ENCODE measurements around the gene TTR.

The TTR gene

DNA sequence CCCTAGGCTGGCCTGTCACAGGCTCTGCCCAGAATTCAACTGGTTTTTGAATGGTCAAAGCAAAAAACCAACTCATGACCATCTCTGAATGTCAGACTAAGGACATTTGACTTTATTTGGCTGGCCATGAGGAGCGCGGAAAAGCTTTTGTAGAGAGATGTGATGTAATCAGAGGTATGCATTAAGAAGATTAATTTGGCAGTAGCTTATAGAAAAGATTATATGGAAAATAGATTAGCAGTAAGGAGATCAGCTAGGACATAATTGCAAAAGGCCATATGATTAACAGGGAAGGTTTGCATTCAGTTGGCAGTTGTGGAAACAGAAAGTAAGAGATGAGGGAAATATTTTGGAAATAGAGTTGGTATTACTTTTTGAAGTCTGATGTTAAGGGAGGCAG is 12.3 kb upstream of the TTR start:
- DNase-seq (ENCODE audit: low spot score), result no peak

DNA sequence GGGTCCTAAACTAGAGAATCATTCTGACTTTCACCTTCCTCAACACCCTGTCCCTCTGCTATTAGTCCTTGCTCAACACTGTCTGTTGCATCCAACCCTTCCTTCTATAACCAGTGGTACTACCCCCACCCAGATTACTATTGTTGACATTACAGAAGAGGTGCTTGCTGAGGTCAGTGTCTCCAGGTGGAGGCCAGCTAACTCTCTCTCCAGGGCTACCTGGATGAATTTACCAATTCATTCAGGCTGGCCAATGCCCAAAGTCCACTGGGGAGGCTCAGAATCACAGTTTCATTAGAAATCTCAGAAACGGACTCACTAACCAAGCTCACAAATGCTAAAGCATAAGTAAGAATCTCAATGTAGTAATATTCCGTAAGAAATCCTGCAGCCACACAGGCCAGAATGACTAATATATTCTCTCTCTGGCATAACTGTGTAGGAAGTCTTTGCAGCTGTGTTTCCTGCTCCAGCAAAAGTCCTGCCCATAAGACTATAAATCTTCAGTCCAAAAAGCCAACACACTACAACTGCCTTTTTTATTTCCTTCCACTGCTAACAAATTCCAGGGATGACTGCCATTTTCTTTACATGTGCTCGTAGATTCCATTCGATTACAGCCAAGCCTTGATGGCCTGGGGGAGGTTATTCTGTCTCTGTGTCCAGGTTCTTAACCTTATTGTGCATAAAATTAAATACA is 10.0 kb upstream of the TTR start:
- DNase-seq (ENCODE audit: low spot score), result no peak

DNA sequence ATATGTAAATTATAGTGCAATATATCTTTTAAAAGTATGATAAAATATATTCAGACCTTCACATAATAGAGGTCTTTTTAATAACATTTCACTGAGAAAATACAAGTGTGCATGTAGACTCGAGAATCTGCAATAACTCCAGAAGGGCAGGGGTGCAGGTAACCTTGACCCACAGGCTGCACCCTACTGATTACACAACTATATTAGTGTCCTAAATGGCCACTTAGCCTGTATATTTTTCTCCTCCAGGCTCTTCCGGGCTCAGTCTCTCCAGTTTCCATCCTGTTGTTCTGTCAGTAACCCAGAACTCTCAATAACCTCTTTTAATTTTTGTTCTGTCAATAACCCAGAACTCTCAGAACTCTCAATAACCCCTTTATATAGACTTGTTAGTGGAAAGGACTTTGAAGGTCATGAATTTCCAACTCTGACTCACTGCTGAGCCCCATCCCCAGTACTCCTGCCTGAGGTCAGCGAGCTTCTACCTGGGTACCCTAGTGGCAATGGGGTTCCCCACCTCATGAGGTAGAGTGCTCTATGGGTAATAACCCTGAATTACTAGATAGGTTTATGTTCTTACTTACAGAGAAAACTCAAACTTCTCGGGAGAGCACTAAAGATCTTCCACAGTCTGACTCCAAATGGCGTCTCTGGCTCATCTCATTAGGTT is 8.4 kb upstream of the TTR start:
- DNase-seq (ENCODE audit: low spot score), result no peak

DNA sequence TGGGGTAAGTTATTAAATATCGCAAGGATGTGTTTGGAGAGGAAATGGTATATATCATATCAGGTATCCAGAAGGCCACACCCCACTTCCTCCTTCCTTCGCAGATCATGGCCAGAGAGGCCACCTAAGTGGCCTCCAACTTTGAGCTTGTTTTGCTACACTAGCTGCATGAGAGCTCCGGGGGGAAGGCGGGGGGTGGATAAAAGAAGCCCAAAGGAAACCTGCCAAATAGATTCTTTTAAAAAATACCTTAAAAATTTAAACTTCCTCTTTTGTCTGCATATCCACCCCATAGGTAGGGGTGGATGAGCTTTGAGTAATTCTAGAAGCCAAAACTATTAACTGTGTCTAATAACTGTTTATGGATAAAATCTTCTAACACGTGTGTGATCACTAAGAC is 5.7 kb upstream of the TTR start:
- no peak for DNase-seq (ENCODE audit: low spot score)

DNA sequence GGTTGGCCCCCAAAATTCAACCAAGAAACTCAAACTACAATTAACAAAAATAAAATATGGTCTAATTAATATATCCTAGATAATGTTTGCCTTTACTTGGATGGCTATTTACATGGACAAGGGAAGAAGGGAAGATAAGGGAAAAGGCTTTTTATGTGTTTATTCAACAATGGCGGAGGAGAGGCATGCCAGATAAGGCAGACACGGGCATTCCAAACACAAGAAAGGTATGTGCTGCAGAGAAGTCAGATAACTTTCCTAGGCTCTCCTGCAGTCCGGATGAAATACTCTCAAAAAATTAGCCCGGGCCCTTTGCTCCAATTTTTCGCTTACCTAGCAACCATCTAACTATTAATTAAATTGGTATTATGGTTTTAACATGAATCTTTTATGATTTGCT is 5.1 kb upstream of the TTR start:
- DNase-seq (ENCODE audit: low spot score), result no peak

DNA sequence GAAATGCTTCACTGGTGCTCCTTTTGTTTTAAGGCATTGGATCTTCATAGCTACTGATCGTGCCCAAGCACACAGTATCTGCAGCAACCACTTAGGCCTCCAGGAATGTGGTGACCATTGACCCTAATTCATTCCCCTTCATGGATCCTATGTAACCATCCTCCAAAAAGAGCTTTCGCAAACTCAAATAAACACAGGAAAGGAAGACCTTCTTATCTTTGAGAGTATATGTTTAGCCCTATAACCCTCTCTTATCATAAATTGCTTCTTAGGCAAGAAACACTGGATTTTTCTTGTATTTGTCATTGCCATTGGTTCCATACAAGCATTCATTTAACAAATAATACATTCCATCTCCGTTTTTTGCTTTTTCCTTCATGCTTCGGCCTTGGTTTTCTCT is 4.1 kb upstream of the TTR start:
- no peak for DNase-seq (ENCODE audit: low spot score)

DNA sequence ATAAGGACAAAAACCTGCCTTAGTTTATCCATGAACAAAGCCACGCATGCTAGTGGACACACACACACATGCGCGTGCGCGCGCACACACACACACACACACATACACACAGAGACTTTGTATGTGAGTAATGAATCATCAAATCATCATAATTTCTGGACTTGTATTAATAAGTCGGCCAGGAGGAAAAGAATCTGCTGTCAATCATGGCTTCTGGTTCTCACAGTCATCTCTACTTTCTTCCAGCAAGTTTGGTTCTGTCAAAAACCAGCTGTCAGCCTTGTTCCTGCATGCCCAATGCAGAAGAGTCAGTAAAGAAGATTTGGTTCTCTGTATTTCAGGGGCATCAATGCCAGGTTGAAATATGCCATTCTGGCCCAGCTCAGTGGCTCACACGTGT is 1.1 kb upstream of the TTR start:
- no peak for DNase-seq (ENCODE audit: low spot score)

DNA sequence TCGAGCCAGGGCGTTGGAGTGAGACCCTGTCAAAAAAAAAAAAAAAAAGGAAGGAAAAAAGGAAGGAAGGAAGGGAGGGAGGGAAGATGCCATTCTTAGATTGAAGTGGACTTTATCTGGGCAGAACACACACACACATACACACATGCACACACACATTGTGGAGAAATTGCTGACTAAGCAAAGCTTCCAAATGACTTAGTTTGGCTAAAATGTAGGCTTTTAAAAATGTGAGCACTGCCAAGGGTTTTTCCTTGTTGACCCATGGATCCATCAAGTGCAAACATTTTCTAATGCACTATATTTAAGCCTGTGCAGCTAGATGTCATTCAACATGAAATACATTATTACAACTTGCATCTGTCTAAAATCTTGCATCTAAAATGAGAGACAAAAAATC is 564 bp upstream of the TTR start:
- DNase-seq (ENCODE audit: low spot score), result no peak

DNA sequence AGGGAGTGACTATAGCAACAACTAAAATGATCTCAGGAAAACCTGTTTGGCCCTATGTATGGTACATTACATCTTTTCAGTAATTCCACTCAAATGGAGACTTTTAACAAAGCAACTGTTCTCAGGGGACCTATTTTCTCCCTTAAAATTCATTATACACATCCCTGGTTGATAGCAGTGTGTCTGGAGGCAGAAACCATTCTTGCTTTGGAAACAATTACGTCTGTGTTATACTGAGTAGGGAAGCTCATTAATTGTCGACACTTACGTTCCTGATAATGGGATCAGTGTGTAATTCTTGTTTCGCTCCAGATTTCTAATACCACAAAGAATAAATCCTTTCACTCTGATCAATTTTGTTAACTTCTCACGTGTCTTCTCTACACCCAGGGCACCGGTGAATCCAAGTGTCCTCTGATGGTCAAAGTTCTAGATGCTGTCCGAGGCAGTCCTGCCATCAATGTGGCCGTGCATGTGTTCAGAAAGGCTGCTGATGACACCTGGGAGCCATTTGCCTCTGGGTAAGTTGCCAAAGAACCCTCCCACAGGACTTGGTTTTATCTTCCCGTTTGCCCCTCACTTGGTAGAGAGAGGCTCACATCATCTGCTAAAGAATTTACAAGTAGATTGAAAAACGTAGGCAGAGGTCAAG is 955 bp downstream of the TTR start:
- DNase-seq (ENCODE audit: low spot score), result no peak

DNA sequence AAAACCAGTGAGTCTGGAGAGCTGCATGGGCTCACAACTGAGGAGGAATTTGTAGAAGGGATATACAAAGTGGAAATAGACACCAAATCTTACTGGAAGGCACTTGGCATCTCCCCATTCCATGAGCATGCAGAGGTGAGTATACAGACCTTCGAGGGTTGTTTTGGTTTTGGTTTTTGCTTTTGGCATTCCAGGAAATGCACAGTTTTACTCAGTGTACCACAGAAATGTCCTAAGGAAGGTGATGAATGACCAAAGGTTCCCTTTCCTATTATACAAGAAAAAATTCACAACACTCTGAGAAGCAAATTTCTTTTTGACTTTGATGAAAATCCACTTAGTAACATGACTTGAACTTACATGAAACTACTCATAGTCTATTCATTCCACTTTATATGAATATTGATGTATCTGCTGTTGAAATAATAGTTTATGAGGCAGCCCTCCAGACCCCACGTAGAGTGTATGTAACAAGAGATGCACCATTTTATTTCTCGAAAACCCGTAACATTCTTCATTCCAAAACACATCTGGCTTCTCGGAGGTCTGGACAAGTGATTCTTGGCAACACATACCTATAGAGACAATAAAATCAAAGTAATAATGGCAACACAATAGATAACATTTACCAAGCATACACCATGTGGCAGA is 3.6 kb downstream of the TTR start:
- no peak for DNase-seq (ENCODE audit: low spot score)

DNA sequence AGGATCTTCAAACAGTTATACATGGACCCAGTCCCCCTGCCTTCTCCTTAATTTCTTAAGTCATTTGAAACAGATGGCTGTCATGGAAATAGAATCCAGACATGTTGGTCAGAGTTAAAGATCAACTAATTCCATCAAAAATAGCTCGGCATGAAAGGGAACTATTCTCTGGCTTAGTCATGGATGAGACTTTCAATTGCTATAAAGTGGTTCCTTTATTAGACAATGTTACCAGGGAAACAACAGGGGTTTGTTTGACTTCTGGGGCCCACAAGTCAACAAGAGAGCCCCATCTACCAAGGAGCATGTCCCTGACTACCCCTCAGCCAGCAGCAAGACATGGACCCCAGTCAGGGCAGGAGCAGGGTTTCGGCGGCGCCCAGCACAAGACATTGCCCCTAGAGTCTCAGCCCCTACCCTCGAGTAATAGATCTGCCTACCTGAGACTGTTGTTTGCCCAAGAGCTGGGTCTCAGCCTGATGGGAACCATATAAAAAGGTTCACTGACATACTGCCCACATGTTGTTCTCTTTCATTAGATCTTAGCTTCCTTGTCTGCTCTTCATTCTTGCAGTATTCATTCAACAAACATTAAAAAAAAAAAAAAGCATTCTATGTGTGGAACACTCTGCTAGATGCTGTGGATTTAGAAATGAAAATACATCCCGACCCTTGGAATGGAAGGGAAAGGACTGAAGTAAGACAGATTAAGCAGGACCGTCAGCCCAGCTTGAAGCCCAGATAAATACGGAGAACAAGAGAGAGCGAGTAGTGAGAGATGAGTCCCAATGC is 4.6 kb downstream of the TTR start:
- no peak for DNase-seq (ENCODE audit: low spot score)

DNA sequence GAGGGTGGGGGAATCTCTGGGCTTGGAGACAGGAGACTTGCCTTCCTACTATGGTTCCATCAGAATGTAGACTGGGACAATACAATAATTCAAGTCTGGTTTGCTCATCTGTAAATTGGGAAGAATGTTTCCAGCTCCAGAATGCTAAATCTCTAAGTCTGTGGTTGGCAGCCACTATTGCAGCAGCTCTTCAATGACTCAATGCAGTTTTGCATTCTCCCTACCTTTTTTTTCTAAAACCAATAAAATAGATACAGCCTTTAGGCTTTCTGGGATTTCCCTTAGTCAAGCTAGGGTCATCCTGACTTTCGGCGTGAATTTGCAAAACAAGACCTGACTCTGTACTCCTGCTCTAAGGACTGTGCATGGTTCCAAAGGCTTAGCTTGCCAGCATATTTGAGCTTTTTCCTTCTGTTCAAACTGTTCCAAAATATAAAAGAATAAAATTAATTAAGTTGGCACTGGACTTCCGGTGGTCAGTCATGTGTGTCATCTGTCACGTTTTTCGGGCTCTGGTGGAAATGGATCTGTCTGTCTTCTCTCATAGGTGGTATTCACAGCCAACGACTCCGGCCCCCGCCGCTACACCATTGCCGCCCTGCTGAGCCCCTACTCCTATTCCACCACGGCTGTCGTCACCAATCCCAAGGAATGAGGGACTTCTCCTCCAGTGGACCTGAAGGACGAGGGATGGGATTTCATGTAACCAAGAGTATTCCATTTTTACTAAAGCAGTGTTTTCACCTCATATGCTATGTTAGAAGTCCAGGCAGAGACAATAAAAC is 6.5 kb downstream of the TTR start:
- no peak for DNase-seq (ENCODE audit: low spot score)

DNA sequence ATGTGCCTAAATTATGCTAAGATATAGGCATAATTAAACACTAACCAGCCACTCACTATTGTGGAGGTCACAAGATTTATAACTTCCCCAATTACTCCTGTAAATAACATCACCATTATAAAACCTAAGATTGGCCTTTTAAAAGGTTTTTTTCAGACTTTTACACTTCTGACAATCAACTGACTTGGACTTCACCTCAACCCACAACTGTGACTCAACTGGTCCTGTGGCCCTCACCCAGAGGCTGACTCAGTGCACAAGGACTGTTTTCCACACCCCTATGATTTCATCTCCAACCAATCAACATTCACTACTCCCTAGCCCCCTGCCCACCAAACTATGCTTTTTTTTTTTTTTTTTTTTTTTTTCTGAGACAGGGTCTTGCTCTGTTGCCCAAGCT is 11.6 kb downstream of the TTR start:
- no peak for DNase-seq (ENCODE audit: low spot score)

DNA sequence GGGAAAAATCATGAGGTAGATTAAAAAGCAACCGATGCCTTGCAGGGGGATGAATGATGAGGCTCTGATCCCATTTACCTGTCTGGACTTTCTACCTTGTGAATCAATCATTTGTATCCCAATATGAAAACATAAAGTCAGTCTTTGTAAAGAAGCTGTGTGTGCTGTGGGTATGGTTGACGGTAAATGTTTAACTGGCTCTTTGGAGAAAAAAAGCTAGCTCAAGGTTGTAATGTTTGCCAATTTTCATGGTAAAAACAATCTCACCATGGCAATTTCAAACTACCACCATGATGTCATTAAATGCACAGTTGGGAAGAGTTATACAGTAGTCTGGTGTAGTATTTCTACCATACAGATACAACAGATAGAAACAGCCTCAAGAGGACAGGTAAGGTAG is 14.6 kb downstream of the TTR start:
- DNase-seq (ENCODE audit: low spot score), result no peak

DNA sequence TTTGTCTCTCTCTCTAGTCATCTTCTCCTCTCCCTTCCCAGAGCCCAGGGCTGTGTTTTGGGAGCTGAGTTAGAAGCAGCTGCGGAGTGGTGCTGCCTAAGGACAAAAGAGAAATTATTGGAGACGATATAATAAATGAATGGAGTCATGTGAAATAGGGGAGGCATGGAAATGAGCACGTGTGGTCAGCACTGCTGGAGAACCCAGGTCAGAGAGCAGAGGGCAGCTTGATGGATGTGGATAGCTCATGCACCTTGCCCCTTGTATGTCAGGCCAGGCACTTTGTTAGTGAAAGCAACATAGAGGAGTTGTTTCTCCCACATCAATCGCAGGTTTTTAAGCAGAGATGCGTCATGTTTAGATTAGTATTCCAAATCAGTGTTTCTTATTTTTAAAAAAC is 15.7 kb downstream of the TTR start:
- DNase-seq (ENCODE audit: low spot score), result no peak

DNA sequence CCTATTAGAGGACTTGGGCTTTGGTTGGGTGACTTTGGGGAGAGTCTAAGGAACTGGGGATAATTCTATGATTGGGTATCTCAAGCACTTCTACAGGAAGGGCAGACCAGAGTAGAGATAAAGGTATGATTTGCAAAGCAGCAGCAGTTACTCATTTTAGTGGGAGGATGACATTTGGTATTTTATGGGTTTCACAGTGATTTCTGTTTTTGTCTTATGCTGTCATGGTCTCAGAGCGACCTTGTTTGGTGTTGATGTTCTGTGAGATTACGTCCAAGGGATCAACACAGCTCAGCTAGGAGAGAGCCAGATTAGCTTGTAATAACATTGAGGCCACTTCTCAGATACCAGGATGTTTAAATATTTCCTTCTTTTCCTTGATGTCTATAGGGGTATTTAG is 18.2 kb downstream of the TTR start:
- DNase-seq (ENCODE audit: low spot score), result no peak

DNA sequence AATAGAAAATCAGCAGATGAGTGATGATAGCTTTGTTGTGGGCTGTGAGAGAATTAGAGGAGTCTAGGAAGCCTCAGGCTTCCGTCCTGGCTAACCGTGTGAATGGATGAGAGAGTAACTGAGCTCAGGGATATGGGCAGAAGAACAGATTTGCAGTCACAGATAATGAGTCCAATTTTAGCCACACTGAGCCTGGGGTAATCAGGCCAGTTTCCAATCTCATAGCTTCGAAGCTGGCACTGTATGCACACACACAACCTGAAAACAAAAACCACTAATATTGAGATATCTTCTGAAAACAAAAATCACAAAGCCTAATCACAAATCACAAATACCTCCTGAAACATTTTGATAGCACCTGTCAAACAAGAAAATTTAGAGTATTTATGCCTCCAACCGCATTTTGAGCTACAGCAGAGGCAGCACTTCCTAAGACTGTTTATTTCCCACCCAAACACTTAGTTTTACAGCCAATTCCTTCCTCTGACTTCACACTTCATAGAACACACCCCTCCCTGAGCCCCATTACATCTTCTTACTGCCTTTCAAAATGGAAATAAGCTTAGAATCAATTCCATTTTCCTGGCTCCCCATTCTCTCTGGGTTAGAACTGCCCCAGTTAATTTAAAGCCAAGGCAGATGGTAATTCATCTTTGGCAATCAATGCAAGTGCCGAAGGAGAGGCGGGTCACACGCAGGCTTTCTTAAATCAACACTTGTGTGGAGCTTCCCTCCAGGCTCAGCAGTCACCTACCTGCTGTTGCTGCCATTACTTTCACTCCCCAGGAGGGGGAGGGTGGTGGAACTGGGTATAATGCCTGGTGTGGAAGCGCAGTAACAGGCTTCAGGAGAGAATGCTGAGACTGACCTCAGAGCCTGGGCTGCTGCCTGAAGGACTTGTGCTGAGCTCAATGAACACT is 18.9 kb downstream of the TTR start:
- no peak for DNase-seq (ENCODE audit: low spot score)

DNA sequence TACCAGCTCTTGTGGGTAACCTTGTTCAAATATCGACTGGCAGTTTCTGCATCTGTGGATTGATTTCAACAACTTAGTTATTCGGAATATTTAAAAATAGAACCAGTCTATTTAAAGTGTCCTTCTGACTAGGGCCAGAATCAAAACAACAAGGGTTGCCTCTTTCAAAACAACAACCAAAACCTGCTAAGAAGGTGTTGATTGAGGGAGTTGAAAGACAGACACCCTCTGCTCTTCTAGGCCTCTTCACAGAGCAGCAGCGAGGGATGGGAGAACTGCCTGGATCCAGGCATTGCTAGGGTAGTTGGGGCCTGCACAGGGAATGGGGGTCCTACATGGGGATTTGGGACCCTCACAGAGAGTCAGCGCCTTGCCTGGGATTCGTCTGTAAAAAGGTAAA is 19.8 kb downstream of the TTR start:
- DNase-seq (ENCODE audit: low spot score), result no peak

DNA sequence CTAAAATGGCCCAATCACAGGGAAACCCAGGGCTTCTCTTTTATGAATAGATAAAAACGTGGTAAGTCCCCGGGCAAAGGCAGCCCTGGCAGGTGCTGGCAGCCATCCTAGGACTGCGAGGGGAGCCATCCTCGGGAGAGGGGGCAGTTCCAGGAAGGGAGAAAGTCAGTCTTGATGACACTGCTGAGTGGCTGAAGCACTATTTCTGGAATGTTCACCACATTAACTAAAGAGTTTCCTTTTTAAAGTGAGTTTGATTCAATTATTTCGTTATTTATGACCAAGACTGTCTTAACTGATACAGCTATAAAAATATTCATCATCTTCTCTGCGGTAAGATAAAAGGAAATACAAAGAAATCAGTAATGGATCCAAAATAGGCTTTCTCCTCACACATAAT is 20.4 kb downstream of the TTR start:
- no peak for DNase-seq (ENCODE audit: low spot score)

DNA sequence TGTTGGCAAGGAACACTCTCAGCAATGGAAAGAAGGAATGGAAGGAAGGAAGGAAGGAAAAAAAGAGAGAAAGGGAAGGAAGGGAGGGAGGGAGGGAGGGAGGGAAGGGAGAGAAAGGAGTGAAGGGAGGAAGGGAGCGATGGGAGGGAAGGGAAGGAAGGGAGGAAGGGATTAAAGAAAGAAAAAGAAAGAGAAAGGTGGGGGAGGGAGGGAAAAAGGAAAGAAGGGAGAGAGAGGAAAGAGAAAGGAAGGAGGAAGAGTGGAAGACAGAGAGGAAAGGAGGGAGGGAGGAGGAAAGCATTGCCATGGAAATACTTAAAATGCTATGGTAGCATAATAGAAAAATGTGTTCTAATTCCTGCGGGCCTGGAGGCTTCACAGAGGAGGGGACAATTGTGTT is 22.4 kb downstream of the TTR start:
- no peak for DNase-seq (ENCODE audit: low spot score)

Data from CD4-positive, alpha-beta T cell treated with Interleukin-6 at 100 ng/mL for 8 hours (primary cell).